ENCODE results near the gene RPS18.
"Not testable (repeated sequence)": the region's sequence is repeated elsewhere in the genome, so short reads cannot be mapped to it uniquely, and the experiment has no call there.

DNA sequence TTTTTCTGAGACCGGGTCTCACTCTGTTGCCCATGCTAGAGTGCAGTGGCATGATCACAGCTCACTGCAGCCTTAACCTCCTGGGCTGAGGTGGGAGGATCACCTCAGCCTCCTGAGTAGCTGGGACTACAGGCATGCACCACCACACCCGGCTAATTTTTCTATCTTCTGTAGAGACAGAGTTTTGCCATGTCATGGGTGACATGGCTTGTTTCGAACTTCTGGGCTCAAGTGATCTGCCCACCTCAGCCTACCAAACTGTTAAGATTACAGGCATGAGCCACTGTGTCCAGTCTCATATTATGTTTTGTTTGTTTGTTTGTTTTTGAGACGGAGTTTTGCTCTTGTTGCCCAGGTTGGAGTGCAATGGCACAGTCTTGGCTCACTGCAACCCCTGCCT lies 13.3 kb downstream of the RPS18 start:
- TF ChIP-seq PPARA (CRISPR knock-in tag; IDR thresholded peaks at IDR 0.05; ENCODE audit: borderline replicate concordance); PATZ1 (CRISPR knock-in tag; IDR thresholded peaks at IDR 0.05; ENCODE audit: borderline replicate concordance); ARNTL (CRISPR knock-in tag; IDR thresholded peaks at IDR 0.05; ENCODE audit: borderline replicate concordance, low read depth); ISL1 (CRISPR knock-in tag; IDR thresholded peaks at IDR 0.05); ZFP3 (CRISPR knock-in tag; IDR thresholded peaks at IDR 0.05); ESRRG (CRISPR knock-in tag; IDR thresholded peaks at IDR 0.05); RARB (CRISPR knock-in tag; IDR thresholded peaks at IDR 0.05); ZNF70 (CRISPR knock-in tag; IDR thresholded peaks at IDR 0.05); ZFP30 (CRISPR knock-in tag; IDR thresholded peaks at IDR 0.05); ZC3H10 (CRISPR knock-in tag; IDR thresholded peaks at IDR 0.05): not testable (repeated sequence)
- TF ChIP-seq, protein P1, sequence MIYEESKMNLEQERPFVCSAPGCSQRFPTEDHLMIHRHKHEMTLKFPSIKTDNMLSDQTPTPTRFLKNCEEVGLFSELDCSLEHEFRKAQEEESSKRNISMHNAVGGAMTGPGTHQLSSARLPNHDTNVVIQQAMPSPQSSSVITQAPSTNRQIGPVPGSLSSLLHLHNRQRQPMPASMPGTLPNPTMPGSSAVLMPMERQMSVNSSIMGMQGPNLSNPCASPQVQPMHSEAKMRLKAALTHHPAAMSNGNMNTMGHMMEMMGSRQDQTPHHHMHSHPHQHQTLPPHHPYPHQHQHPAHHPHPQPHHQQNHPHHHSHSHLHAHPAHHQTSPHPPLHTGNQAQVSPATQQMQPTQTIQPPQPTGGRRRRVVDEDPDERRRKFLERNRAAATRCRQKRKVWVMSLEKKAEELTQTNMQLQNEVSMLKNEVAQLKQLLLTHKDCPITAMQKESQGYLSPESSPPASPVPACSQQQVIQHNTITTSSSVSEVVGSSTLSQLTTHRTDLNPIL (CRISPR knock-in tag; IDR thresholded peaks at IDR 0.05; ENCODE audit: low read depth), result not testable (repeated sequence)
